Right atrium auricular region (tissue), 2 donors: ENCODE measurements around the gene C4orf46. TPM values are rescaled to one million over a fixed set of nuclear protein-coding genes. Genes with fewer than 3 reads are reported as not detected.

Experiments
- DNase-seq: peaks from one replicate; pipeline ENCODE4 v3.0.0-alpha.2; 2019; ENCODE audit warnings: low spot score
- H3K27ac ChIP-seq, 2 donors: fragments of 200-600 bp; sonication (generic); 1 replicate in 1 of 2; 2 replicates in 1 of 2; pipeline ENCODE4 v1.5.1; 2016 to 2019
- H3K27me3 ChIP-seq, 2 donors: fragments of 200-600 bp; sonication (generic); one replicate each; pipeline versions ENCODE4 v1.5.1 to v1.6.0; 2017 to 2019
- H3K36me3 ChIP-seq: fragments of 200-600 bp; sonication (generic); one replicate; pipeline ENCODE4 v1.5.1; 2016
- H3K4me1 ChIP-seq, 2 donors: fragments of 200-600 bp; sonication (generic); one replicate each; pipeline versions ENCODE4 v1.5.1 to v1.6.0; 2017 to 2019
- H3K4me3 ChIP-seq, 2 donors: fragments of 200-600 bp; sonication (generic); 1 replicate in 1 of 2; 2 replicates in 1 of 2; pipeline ENCODE4 v1.5.1; 2017 to 2019; ENCODE audit warnings: mild to moderate bottlenecking in 1 of 2, moderate library complexity in 1 of 2
- H3K9me3 ChIP-seq, 2 donors: fragments of 200-600 bp; sonication (generic); one replicate each; pipeline ENCODE4 v1.5.1; 2019
- CTCF ChIP-seq, 2 donors: fragments of 200-600 bp; sonication (generic); IDR thresholded peaks; one replicate each; pipeline ENCODE4 v1.5.1; 2019; ENCODE audit warnings: antibody characterized with exemption in 2 of 2
- total RNA-seq, 2 donors: library from RNA; depleted of rRNA; stranded (reverse); fragments of >200 nt; gene quantifications; one replicate each; pipeline ENCODE4 v1.1.0, GENCODE V29; 2016

C4orf46 gene
- total RNA-seq, 2 donors from 2014 or later, result 3.2 to 4.2 TPM

GRCh38 chr4:158688813-158689212, 17.1 kb upstream of the C4orf46 start:
- TF ChIP-seq CTCF (IDR thresholded peaks at IDR 0.05), result no peak
- no peaks in the 10 kb centered on the region for H3K4me1 ChIP-seq
- no peak overlapping the region for H3K27ac ChIP-seq
- no peaks in the 10 kb centered on the region for H3K27me3 ChIP-seq
- no peak overlapping the region for H3K4me3 ChIP-seq
- H3K9me3 ChIP-seq, result no peaks in the 10 kb centered on the region
- DNase-seq, result no peak
- peaks cover 33% of the 10 kb centered on the region for H3K36me3 ChIP-seq

- no peaks in the 10 kb centered on the region for H3K4me1 ChIP-seq
- no peak for DNase-seq
- no peak overlapping the region for H3K4me3 ChIP-seq
- H3K9me3 ChIP-seq, result no peaks in the 10 kb centered on the region
- peaks cover 40% of the 10 kb centered on the region for H3K36me3 ChIP-seq
- H3K27ac ChIP-seq, result no peak overlapping the region
- TF ChIP-seq CTCF (IDR thresholded peaks at IDR 0.05), result no peak
- H3K27me3 ChIP-seq, result no peaks in the 10 kb centered on the region
Observed at GRCh38 chr4:158682066-158682465, 10.4 kb upstream of the C4orf46 start.

- no peak overlapping the region for H3K27ac ChIP-seq
- DNase-seq, result no peak
- H3K36me3 ChIP-seq, result peaks cover 40% of the 10 kb centered on the region
- TF ChIP-seq CTCF (IDR thresholded peaks at IDR 0.05), result no peak
- no peak overlapping the region for H3K4me3 ChIP-seq
- no peaks in the 10 kb centered on the region for H3K4me1 ChIP-seq
- no peaks in the 10 kb centered on the region for H3K9me3 ChIP-seq
- H3K27me3 ChIP-seq, result no peaks in the 10 kb centered on the region
Observed at GRCh38 chr4:158681629-158682028, 9.9 kb upstream of the C4orf46 start.

GRCh38 chr4:158678767-158679166, 7.1 kb upstream of the C4orf46 start:
- no peak overlapping the region for H3K4me3 ChIP-seq

GRCh38 chr4:158676076-158676475, 4.4 kb upstream of the C4orf46 start:
- no peak for TF ChIP-seq CTCF (IDR thresholded peaks at IDR 0.05)

More at GRCh38 chr4:158678767-158679166, 7.1 kb upstream of the C4orf46 start:
- no peak for TF ChIP-seq CTCF (IDR thresholded peaks at IDR 0.05)
- Histone ChIP-seq H3K27ac (no peak overlapping the region), H3K27me3 (no peaks in the 10 kb centered on the region), H3K4me1 (peaks cover 0 to 5% of the 10 kb centered on the region in 2 donors), H3K9me3 (no peaks in the 10 kb centered on the region), H3K36me3 (peaks cover 23% of the 10 kb centered on the region)
- DNase-seq, result no peak

GRCh38 chr4:158673633-158674032, 1.9 kb upstream of the C4orf46 start:
- H3K4me1 ChIP-seq, result peaks cover 0 to 28% of the 10 kb centered on the region in 2 donors
- H3K27me3 ChIP-seq, result no peaks in the 10 kb centered on the region
- peak overlapping the region in 1 of 2 donors; percentile 99 for H3K27ac ChIP-seq
- no peaks in the 10 kb centered on the region for H3K36me3 ChIP-seq
- no peak for TF ChIP-seq CTCF (IDR thresholded peaks at IDR 0.05)
- DNase-seq, result no peak
- no peak overlapping the region for H3K4me3 ChIP-seq
- H3K9me3 ChIP-seq, result no peaks in the 10 kb centered on the region

More at GRCh38 chr4:158676076-158676475, 4.4 kb upstream of the C4orf46 start:
- Histone ChIP-seq H3K27ac (no peak overlapping the region), H3K9me3 (no peaks in the 10 kb centered on the region), H3K4me1 (peaks cover 0 to 18% of the 10 kb centered on the region in 2 donors), H3K4me3 (no peak overlapping the region), H3K27me3 (no peaks in the 10 kb centered on the region), H3K36me3 (peaks cover 4% of the 10 kb centered on the region)
- DNase-seq, result no peak
